ENCODE measurements around the gene ARAP1.

Gene ARAP1

DNA sequence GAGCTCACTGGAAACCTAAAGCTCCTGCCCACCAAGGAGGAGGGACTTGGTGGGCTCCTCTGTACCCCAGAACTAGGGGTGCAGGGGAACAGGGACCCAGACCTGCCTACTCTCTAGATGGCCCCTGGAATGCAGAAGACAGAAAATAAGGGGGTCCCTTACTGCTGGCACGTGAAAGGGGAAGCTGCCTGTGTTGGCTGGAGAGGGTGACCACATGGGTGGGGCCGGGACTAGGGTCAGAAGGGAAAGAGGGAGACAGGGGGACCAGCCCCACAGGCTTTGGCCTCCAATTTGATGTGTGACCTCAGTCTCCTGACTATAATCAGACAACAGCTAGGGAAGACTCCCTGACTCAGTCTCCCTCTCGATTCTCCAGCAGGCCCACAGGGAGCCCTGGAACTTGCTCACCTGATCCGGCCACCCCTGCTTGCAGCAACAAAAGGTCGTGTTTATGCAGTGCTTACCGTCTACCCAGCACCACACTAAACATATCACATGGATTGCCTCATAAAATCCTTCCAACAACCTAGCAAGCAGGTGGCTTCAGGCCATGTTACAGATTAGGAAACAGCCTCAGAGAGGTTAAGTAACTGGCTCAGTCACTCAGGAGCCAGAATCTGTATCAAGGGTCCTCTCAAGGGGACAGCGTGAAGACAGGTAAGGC, 10.2 kb downstream of the ARAP1 start:
- no peak for DNase-seq

- no peak for DNase-seq
Measured at GRCh38 chr11:72741429-72741833, 10.8 kb downstream of the ARAP1 start.

GRCh38 chr11:72740562-72741428, 11.4 kb downstream of the ARAP1 start:
- no peak for DNase-seq

DNA sequence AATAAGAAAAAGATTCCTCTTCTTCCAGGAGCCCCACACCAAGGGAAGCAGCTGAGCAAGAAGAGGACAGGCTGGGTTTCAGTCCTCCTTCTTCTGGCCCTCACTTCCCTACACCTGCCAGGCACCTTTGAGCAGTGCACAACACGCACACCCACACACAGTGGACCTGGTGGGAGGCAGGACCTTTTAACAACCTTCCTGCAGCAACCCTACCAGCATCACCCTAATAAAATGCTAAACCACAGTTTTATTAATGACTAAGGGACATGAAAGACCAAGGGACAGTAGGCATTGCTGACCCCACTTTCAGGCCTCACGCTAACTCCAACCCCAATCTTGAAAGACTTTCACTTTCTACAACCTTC, 12.2 kb downstream of the ARAP1 start:
- no peak for DNase-seq

DNA sequence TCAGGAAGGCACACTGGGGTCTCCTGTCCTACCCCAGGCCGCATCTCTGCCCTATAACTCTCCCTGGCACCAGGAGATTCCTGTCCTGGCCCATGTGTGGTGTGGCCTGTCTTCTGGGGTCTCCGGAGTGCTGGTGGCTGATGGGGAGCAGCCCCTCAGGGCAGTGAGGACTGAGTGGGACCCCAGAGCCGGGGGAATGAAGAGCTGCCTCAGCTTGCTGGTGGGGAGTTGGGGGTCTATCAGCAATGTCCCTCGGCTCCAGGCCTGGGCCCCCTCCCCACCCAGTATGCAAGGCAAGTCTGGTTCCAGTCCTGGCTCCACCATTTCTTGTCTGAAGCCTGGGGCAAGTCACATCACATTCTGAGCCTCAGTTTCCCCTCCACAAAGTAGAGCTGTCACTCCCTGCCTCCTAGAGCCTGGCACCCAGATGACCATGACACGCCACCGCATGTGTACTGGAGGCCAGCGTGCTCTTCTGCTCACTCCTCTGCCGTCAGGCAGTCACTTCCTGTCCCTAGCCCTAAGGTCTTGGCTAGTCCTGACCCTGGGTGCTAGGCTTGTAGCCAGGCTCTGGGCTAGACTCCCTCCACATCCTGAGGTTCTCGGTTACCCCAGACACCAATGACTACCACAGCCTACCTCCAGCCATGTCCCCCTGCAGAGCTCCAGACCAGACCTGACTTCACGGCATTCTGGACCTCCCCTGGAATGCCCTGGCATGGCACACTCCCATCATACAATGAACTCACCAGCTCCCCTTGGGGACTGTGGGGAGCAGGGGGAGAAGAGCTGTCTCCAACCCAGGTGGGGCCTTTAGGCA, 12.8 kb downstream of the ARAP1 start:
- no peak for DNase-seq

GRCh38 chr11:72738199-72739141, 13.7 kb downstream of the ARAP1 start:
- DNase-seq: no peak

DNA sequence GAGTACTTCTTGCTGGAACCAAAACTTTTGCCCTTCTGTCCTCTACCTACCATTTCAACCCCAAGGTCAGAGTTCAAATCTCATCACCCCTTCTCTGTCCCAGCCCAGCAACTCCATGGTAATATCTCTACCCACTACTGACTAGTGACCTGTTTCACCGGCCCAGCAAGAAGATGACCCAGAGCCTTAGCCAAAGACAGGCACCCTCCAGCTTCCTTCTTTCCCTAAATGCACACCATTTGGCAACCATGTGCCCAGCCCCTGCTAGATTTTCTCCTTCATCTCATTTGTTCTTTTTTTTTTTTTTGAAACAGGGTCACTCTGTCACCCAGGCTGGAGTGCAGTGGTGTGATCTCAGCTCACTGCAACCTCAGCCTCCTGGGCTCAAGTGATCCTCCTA, 14.9 kb downstream of the ARAP1 start:
- no peak for DNase-seq

- peak; percentile 49 for DNase-seq
Measured at GRCh38 chr11:72736452-72737069, 15.6 kb downstream of the ARAP1 start.

DNA sequence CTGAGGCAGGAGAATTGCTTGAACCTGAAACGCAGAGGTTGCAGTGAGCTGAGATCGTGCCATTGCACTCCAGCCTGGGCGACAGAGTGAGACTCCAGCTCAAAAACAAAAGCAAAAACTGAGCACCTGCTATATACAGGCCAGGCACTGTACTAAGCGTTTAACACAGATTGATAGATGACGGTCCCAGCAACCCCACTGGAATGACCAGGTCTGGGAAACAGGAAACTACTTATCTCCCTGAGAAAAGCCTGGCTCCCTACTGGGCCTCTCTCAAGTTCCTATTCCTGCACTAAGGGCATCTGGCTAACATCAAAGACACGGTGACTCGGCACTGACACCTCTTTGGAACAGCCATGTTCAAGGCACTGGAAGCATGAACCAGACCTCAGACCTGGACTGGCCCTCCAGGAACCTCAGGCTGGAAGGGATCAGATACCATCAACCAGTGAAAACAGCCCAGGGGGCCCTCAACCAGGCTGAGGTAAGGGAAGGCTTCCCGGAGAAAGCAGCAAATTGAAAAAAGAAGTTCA, 16.6 kb downstream of the ARAP1 start:
- DNase-seq: no peak

DNA sequence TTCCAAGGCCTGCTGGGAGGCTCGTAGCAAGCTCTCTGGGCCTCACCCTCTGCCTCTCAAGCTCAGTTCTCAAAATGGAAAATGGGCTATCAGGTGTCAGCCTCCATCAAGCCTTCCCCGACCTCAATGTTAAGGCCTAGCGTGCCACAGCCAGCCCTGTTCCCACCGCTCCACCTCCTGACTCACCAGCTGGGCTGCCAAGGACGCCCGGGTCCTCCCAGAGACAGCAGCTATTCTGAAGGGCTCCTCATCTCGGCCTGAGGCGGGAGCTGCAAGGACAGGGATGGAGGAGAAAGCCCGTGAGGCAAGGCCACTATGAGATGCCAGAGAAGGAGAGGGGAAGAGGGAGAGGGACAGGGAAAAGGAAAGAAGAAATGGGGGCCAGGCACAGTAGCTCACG, 19.9 kb downstream of the ARAP1 start:
- DNase-seq: no peak

DNA sequence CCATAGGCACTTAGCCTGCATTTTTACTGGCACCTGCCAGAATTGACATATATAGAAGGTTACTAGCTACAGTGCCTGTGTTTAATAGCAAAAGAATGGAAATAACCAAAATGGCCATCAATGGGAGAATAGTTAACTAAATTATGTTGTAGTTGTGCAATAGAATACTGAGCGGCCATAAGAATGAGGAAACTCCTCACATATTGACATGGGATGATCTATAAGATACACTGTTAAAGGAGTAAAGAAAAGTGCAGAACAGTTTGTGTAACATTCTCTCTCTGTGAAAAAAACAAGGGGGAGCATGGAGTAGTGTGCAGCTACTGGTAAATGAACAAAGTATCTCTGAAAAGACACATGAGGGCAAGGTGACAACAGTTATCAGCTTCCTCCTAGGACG, 21.5 kb downstream of the ARAP1 start:
- DNase-seq: no peak

GRCh38 chr11:72730243-72730642, 22.0 kb downstream of the ARAP1 start:
- no peak for DNase-seq

GRCh38 chr11:72727521-72727920, 24.7 kb downstream of the ARAP1 start:
- DNase-seq: no peak

- DNase-seq: no peak
Measured at GRCh38 chr11:72726266-72727220, 25.7 kb downstream of the ARAP1 start.

DNA sequence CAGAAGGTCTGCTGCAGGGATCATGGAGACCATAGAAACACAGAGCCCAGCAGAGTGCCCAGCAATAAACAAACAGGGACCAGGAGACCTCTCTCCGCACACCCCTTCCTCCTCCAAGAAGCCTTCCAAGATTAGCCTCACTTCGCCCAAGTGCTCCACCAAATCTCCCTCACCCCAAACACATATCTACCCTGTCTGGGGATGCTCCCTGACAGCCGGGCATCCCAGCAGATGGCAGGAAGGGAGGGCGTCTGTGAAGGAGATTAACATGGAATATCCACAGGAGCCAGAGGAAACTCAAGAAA, 26.5 kb downstream of the ARAP1 start:
- DNase-seq: no peak

DNA sequence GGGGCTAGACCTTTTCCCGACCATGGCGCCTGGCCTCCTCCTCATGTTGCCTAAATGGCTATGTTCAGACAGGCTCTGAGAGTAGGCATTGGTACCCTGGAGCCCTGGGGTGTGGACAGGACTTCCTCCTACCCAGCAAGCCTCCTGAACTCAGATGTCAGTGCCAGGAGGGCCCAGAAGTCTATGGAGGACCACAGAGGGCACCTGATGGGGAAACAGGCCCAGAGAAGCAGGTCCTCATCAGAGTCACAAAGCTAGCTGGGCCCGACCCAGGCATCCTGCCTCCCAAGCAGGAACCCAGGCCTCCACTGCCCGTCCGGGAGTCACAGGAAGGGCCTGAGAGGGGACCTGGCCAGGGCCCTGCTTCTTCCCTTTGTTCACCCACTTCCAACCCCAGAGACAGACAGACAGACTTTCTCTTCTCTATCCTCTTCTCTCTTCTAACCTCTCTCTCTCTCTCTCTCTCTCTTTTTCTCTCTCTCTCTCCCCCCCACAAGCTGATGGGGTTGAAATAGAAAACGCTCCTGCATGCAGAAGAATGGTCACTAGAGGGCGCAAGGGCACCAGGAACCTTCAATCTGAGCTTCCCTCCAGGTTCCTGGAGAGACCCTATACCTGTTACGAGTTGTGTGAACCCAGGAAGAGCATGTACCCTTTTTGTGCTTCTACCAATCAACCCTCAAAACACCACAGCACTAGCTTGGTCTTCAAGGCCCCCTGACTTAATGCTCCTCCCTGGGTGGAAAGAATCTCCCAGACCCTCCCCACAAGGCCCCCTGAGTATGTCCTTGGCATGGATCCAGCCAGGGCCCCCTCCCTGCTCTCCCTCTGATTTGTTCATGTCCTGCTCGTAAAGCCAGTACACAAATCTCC, 27.1 kb downstream of the ARAP1 start:
- DNase-seq: peak; percentile 71

DNA sequence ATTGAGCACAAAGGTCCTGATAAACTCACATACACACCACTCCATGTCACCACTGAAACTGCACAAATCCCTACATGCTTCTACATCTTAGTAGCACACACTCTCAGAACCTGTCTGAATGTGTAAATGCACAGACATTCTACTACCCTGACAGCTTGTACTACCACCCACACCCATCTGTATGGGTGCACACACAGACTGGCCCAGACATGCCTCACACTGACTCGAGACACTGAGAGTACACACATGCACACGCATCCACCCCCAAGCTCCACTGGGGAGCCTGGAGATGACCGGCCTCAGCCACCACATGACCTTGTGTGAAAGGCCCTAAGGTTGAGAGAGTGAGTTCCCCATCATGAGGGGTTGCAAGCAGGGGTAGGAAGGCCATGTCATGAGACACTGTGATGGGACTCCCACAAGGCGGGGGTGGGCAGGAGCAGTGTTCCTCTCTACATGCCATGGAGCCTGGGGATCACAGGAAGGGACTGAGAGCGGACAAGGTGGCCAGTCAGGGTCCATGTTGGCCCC, 28.1 kb downstream of the ARAP1 start:
- no peak for DNase-seq

- no peak for DNase-seq
Measured at GRCh38 chr11:72723508-72723907, 28.7 kb downstream of the ARAP1 start.

DNA sequence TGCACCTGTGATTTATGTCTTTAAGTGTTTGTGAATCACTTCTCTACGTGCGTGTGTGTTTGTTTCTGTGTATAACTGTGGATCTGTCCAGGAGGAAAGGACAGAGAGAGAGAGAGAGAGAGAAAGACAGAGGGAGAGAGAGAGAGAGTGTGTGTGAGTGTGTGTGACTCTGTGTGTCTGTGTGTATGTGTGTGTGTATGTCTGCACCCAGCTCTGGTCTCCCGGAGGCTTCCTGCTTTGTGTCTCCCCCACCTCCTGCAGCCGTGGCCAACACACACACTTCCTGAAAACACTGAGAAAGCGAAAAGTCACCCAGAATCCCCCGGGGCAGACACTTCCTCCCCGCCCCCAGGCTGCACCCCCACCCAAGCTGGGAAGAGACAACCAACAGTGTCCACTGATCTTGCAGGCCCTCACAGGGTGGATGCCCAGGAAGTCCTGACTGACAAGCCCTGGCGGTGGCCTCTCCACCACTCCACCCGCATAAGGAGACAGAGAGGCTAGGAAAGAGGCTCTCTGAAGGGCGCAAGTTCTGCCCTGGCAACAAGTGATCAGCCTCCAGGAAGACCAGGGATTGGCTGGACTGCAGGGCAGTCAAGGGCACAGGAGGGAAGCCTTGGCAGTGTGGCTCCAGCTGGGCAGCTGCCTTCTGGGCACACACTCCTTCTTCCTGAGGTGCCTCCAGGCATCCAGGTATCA, 30.0 kb downstream of the ARAP1 start:
- DNase-seq: peak; percentile 77
